Ovary (tissue), 9 donors: Measurements from ENCODE around the gene PXN. TPM values are rescaled to one million over a fixed set of nuclear protein-coding genes. Genes with fewer than 3 reads are reported as not detected.

Source experiments
- DNase-seq, 5 donors: peaks; one replicate each; pipeline ENCODE4 v3.0.0-alpha.2; 2019 to 2020
- H3K27ac ChIP-seq, 2 donors: fragments of 200-600 bp; one replicate each; pipeline versions ENCODE4 v1.5.1 to v1.8.0; 2019 to 2022
- H3K27me3 ChIP-seq: fragments of 200-600 bp; one replicate; pipeline ENCODE4 v1.8.0; 2022
- H3K36me3 ChIP-seq: fragments of 200-600 bp; sonication (generic); one replicate; pipeline ENCODE4 v1.5.1; 2019
- H3K4me1 ChIP-seq: one replicate; pipeline ENCODE4 v1.8.1; 2013; ENCODE audit warnings: mild to moderate bottlenecking, moderate library complexity; ENCODE audit not compliant: insufficient read depth
- H3K4me3 ChIP-seq: fragments of 200-600 bp; sonication (generic); one replicate; pipeline ENCODE4 v1.5.1; 2017
- H3K9me3 ChIP-seq, 2 donors: fragments of 200-600 bp in 1 of 2; sonication (generic) in 1 of 2; one replicate each; pipeline versions ENCODE4 v1.5.1 to v1.8.1; 2013 to 2019; ENCODE audit warnings: mild to moderate bottlenecking in 1 of 2, moderate library complexity in 1 of 2
- CTCF ChIP-seq, 3 donors: fragments of 450-650 bp in 2 of 3; fragments of 200-600 bp in 1 of 3; IDR thresholded peaks; one replicate each; pipeline versions ENCODE4 v1.5.1 to v1.8.0; 2016 to 2022; ENCODE audit warnings: antibody characterized with exemption in 3 of 3, mild to moderate bottlenecking in 1 of 3
- EP300 ChIP-seq: sonication (generic); formaldehyde crosslinking; IDR thresholded peaks from one replicate; pipeline ENCODE4 v1.6.1; 2017; ENCODE audit warnings: antibody characterized with exemption
- POLR2A ChIP-seq: fragments of 450-650 bp; IDR thresholded peaks from one replicate; pipeline ENCODE4 v1.6.1; 2017; ENCODE audit warnings: antibody characterized with exemption, mild to moderate bottlenecking, moderate library complexity
- WGBS, 3 donors: extraction: QIAGEN DNeasy Blood & Tissue Kit in 1 of 3; methylation state at CpG; one replicate each; pipeline versions ENCODE4 v1.1.5 to v1.1.7; 2013 to 2017; 5-methylcytosine and 5-hydroxymethylcytosine counted together
- intact Hi-C, 4 donors: fragments of 100-400 bp; cut with DNase I; formaldehyde crosslinking; loops; one replicate each; pipeline versions ENCODE4 v1.11.0 to v1.15.1; 2022 to 2023
- polyA plus RNA-seq, 2 donors: library from polyadenylated mRNA; stranded (reverse); fragments of 200-250 nt in 1 of 2; fragments of 350-450 nt in 1 of 2; fragmentation: Illumina TruSeq in 1 of 2; extraction: RNeasy Lipid Tissue Mini Kit (QIAGEN cat#74804) in 1 of 2; gene quantifications; one replicate each; pipeline ENCODE4 v1.2.3, GENCODE V29; 2013 to 2014
- total RNA-seq, 7 donors: library from RNA; depleted of rRNA in 2 of 7; stranded (reverse); fragments of >200 nt in 2 of 7; fragmentation: NEBNext Ultra II Directional in 3 of 7; extraction: Animal tissue kit (Norgen Biotek cat#: 25700) in 3 of 7; gene quantifications; one replicate each; pipeline versions ENCODE4 v1.1.0 to v1.2.4, GENCODE V29; 2016 to 2023
- donor health status: DM: no; HTN: no; CAD: no; lungs with moderate emphysema.
- donor health status: DM: no; HTN: no; CAD: no.
- donor health status: Bipolar disorder and iron deficiency.
- donor health status: DM: yes; HTN: yes; CAD: no.
- donor health status: DM: no; HTN: no; CAD: no.
- donor health status: DM: yes; HTN: yes; CAD: no.

Gene PXN
- total and polyA plus RNA-seq, 9 donors: 25.0 to 78.0 (median 44.7) TPM

- TF ChIP-seq CTCF (IDR thresholded peaks at IDR 0.05): no peak
- no peak for TF ChIP-seq POLR2A
- TF ChIP-seq EP300: no peak
- intact Hi-C loops: no loop called here
- no peaks in the 10 kb centered on the region for H3K9me3 ChIP-seq
- DNase-seq: no peak
- no peaks in the 10 kb centered on the region for H3K27me3 ChIP-seq
- no peaks in the 10 kb centered on the region for H3K4me1 ChIP-seq
- H3K36me3 ChIP-seq: no peaks in the 10 kb centered on the region
- 90 to 92% (median 91%) methylated on average over 11 of the region's 11 CpGs for WGBS, 3 donors
- no peak overlapping the region for H3K4me3 ChIP-seq
- no peak overlapping the region for H3K27ac ChIP-seq
Observed at GRCh38 chr12:120175537-120175936, 90.0 kb downstream of the PXN start.

- Histone ChIP-seq H3K4me3 (no peak overlapping the region), H3K27ac (no peak overlapping the region), H3K36me3 (no peaks in the 10 kb centered on the region), H3K27me3 (no peaks in the 10 kb centered on the region), H3K9me3 (no peaks in the 10 kb centered on the region), H3K4me1 (no peaks in the 10 kb centered on the region)
- intact Hi-C loops: no loop called here
- WGBS, 3 donors: 86 to 88% (median 86%) methylated on average over 5 of the region's 5 CpGs
- DNase-seq: no peak
- TF ChIP-seq CTCF (IDR thresholded peaks at IDR 0.05) (no peak), EP300 (no peak), POLR2A (no peak)
Observed at GRCh38 chr12:120175062-120175461, 90.5 kb downstream of the PXN start.

GRCh38 chr12:120172053-120172452 lies 93.5 kb downstream of the PXN start:
- TF ChIP-seq EP300 (no peak), POLR2A (no peak), CTCF (IDR thresholded peaks at IDR 0.05) (no peak)
- Histone ChIP-seq H3K36me3 (no peaks in the 10 kb centered on the region), H3K27me3 (no peaks in the 10 kb centered on the region)

GRCh38 chr12:120170631-120171030 lies 94.9 kb downstream of the PXN start:
- Histone ChIP-seq H3K4me3 (no peak overlapping the region), H3K9me3 (no peaks in the 10 kb centered on the region), H3K27me3 (no peaks in the 10 kb centered on the region), H3K27ac (no peak overlapping the region), H3K36me3 (no peaks in the 10 kb centered on the region), H3K4me1 (no peaks in the 10 kb centered on the region)
- TF ChIP-seq EP300 (no peak), CTCF (IDR thresholded peaks at IDR 0.05) (no peak), POLR2A (no peak)
- WGBS, 3 donors: 86 to 95% (median 88%) methylated on average over 7 of the region's 7 CpGs
- intact Hi-C loops: no loop called here
- DNase-seq: no peak

More at GRCh38 chr12:120172053-120172452, 93.5 kb downstream of the PXN start:
- no peak overlapping the region for H3K27ac ChIP-seq
- intact Hi-C loops: no loop called here
- H3K4me1 ChIP-seq: no peaks in the 10 kb centered on the region
- WGBS, 3 donors: 81 to 93% (median 91%) methylated on average over 3 of the region's 3 CpGs
- H3K9me3 ChIP-seq: no peaks in the 10 kb centered on the region
- H3K4me3 ChIP-seq: no peak overlapping the region
- DNase-seq: no peak

- no peak overlapping the region for H3K27ac ChIP-seq
- no peak for DNase-seq
- no peaks in the 10 kb centered on the region for H3K9me3 ChIP-seq
- WGBS, 3 donors: 85 to 96% (median 92%) methylated on average over 2 of the region's 2 CpGs
- H3K36me3 ChIP-seq: no peaks in the 10 kb centered on the region
- H3K4me1 ChIP-seq: no peaks in the 10 kb centered on the region
- intact Hi-C loops: no loop called here
- no peak for TF ChIP-seq EP300
- TF ChIP-seq POLR2A: no peak
- no peak for TF ChIP-seq CTCF (IDR thresholded peaks at IDR 0.05)
- H3K27me3 ChIP-seq: no peaks in the 10 kb centered on the region
- H3K4me3 ChIP-seq: no peak overlapping the region
Observed at GRCh38 chr12:120169946-120170345, 95.6 kb downstream of the PXN start.
